Astrocyte (in vitro differentiated cells and primary cell): ENCODE results near the gene SSBP3. TPM values are rescaled to one million over a fixed set of nuclear protein-coding genes. Genes with fewer than 3 reads are reported as not detected.

ENCODE experiments used
- DNase-seq: peaks from one replicate; pipeline ENCODE4 v3.0.0-alpha.2; 2010; ENCODE audit warnings: low read depth
- FAIRE-seq: peaks from 2 replicates; lab custom pipeline; 2011; peaks lifted over from hg19 to GRCh38; lab: Jason Lieb, UNC
- H2AFZ ChIP-seq: 2 replicates; pipeline ENCODE4 v1.6.0; 2012; ENCODE audit warnings: low read depth, low read length, inconsistent platforms
- H3K27ac ChIP-seq: 2 replicates; pipeline ENCODE4 v1.5.1; 2011; ENCODE audit warnings: low read depth, low read length, inconsistent platforms
- H3K27me3 ChIP-seq: 2 replicates; pipeline ENCODE4 v1.6.0; 2011; ENCODE audit warnings: low read length, inconsistent platforms; ENCODE audit not compliant: insufficient read depth
- H3K36me3 ChIP-seq: 2 replicates; pipeline ENCODE4 v1.5.1; 2011; ENCODE audit warnings: low read length, inconsistent platforms; ENCODE audit not compliant: insufficient read depth
- H3K4me1 ChIP-seq: 2 replicates; pipeline ENCODE4 v1.5.1; 2011; ENCODE audit warnings: low read length, inconsistent platforms; ENCODE audit not compliant: insufficient read depth
- H3K4me2 ChIP-seq: 2 replicates; pipeline ENCODE4 v1.6.0; 2012; ENCODE audit warnings: low read length, inconsistent platforms
- H3K4me3 ChIP-seq: 2 replicates; pipeline ENCODE4 v1.5.1; 2011; ENCODE audit warnings: low read depth, mild to moderate bottlenecking, low read length, inconsistent platforms; ENCODE audit not compliant: insufficient read depth
- H3K79me2 ChIP-seq: 2 replicates; pipeline ENCODE4 v1.6.0; 2012; ENCODE audit warnings: mild to moderate bottlenecking, low read length, inconsistent platforms; ENCODE audit not compliant: insufficient read depth
- H3K9ac ChIP-seq: 2 replicates; pipeline ENCODE4 v1.6.0; 2012; ENCODE audit warnings: mild to moderate bottlenecking, low read length, inconsistent platforms
- H3K9me3 ChIP-seq: 2 replicates; pipeline ENCODE4 v1.5.1; 2012; ENCODE audit warnings: low read depth, mild to moderate bottlenecking, low read length, inconsistent platforms; ENCODE audit not compliant: insufficient read depth
- H4K20me1 ChIP-seq: 2 replicates; pipeline ENCODE4 v1.6.0; 2012; ENCODE audit warnings: low read length, inconsistent platforms; ENCODE audit not compliant: insufficient read depth
- H3K27ac Mint-ChIP-seq: one replicate; pipeline ENCODE4 v1.8.0; 2021; ENCODE audit warnings: mild to moderate bottlenecking, mixed read lengths; ENCODE audit not compliant: unreplicated experiment
- H3K27me3 Mint-ChIP-seq: one replicate; pipeline ENCODE4 v1.8.0; 2021; ENCODE audit warnings: low read depth, mixed read lengths; ENCODE audit not compliant: unreplicated experiment
- H3K36me3 Mint-ChIP-seq: one replicate; pipeline ENCODE4 v1.8.0; 2021; ENCODE audit warnings: low read depth, mixed read lengths; ENCODE audit not compliant: unreplicated experiment
- H3K4me1 Mint-ChIP-seq: one replicate; pipeline ENCODE4 v1.8.0; 2021; ENCODE audit warnings: low read depth, mixed read lengths; ENCODE audit not compliant: unreplicated experiment
- H3K4me3 Mint-ChIP-seq: one replicate; pipeline ENCODE4 v1.8.0; 2021; ENCODE audit warnings: mild to moderate bottlenecking, moderate library complexity, mixed read lengths; ENCODE audit not compliant: unreplicated experiment
- H3K9me3 Mint-ChIP-seq: one replicate; pipeline ENCODE4 v1.8.0; 2021; ENCODE audit warnings: mild to moderate bottlenecking, mixed read lengths; ENCODE audit not compliant: unreplicated experiment
- CTCF ChIP-seq: IDR thresholded peaks from 2 replicates; pipeline ENCODE4 v1.5.1; 2011; ENCODE audit warnings: low read depth, mild to moderate bottlenecking, inconsistent platforms, low read length, moderate library complexity; ENCODE audit not compliant: insufficient read depth
- EZH2 ChIP-seq: IDR thresholded peaks from 2 replicates; pipeline ENCODE4 v1.6.1; 2012; ENCODE audit warnings: mild to moderate bottlenecking, low read length, inconsistent platforms; ENCODE audit not compliant: insufficient read depth
- total RNA-seq: library from RNA; stranded (reverse); gene quantifications from 2 replicates; pipeline ENCODE4 v1.2.1, GENCODE V29; 2021

The SSBP3 gene
- total RNA-seq, 1 donor from 2014 or later = 89.8 TPM

GRCh38 chr1:54374766-54375165, 31.4 kb downstream of the SSBP3 start:
- H3K79me2 ChIP-seq = peaks cover 75% of the 10 kb centered on the region
- H3K27ac ChIP-seq = no peak overlapping the region
- Mint-ChIP-seq H3K4me1 (peaks cover 55% of the 10 kb centered on the region), H3K4me3 (no peak overlapping the region), H3K27me3 (no peaks in the 10 kb centered on the region), H3K36me3 (peaks cover 29% of the 10 kb centered on the region), H3K9me3 (no peaks in the 10 kb centered on the region), H3K27ac (no peak overlapping the region)
- H3K4me2 ChIP-seq = no peak overlapping the region
- TF ChIP-seq EZH2 = no peak
- TF ChIP-seq CTCF = no peak
- H3K9me3 ChIP-seq = no peaks in the 10 kb centered on the region
- H3K27me3 ChIP-seq = no peaks in the 10 kb centered on the region
- H3K9ac ChIP-seq = no peak overlapping the region
- H4K20me1 ChIP-seq = peaks cover 96% of the 10 kb centered on the region
- no peak overlapping the region for H3K4me3 ChIP-seq
- H2AFZ ChIP-seq = no peak overlapping the region
- peaks cover 9% of the 10 kb centered on the region for H3K4me1 ChIP-seq
- DNase-seq (no peak), FAIRE-seq (no peak)
- no peaks in the 10 kb centered on the region for H3K36me3 ChIP-seq

- H3K36me3 Mint-ChIP-seq = peaks cover 28% of the 10 kb centered on the region
- no peaks in the 10 kb centered on the region for H3K9me3 ChIP-seq
- H3K27ac ChIP-seq = no peak overlapping the region
- no peak overlapping the region for H3K27ac Mint-ChIP-seq
- no peak overlapping the region for H3K9ac ChIP-seq
- H3K4me1 ChIP-seq = peaks cover 6% of the 10 kb centered on the region
- FAIRE-seq = no peak
- no peaks in the 10 kb centered on the region for H3K27me3 ChIP-seq
- TF ChIP-seq EZH2 = no peak
- no peak for TF ChIP-seq CTCF
- peaks cover 37% of the 10 kb centered on the region for H3K4me1 Mint-ChIP-seq
- peaks cover 64% of the 10 kb centered on the region for H3K79me2 ChIP-seq
- H3K36me3 ChIP-seq = no peaks in the 10 kb centered on the region
- H2AFZ ChIP-seq = no peak overlapping the region
- H3K4me3 Mint-ChIP-seq = no peak overlapping the region
- DNase-seq = no peak
- H3K9me3 Mint-ChIP-seq = no peaks in the 10 kb centered on the region
- no peak overlapping the region for H3K4me3 ChIP-seq
- H3K4me2 ChIP-seq = no peak overlapping the region
- H3K27me3 Mint-ChIP-seq = no peaks in the 10 kb centered on the region
- peaks cover 96% of the 10 kb centered on the region for H4K20me1 ChIP-seq
Measured at GRCh38 chr1:54372978-54373377, 33.2 kb downstream of the SSBP3 start.

GRCh38 chr1:54371942-54372275, 34.3 kb downstream of the SSBP3 start:
- no peak overlapping the region for H3K4me3 ChIP-seq
- no peak overlapping the region for H3K27ac ChIP-seq
- peaks cover 99% of the 10 kb centered on the region for H4K20me1 ChIP-seq
- peaks cover 27% of the 10 kb centered on the region for H3K4me1 Mint-ChIP-seq
- H3K9me3 Mint-ChIP-seq = no peaks in the 10 kb centered on the region
- H3K27me3 Mint-ChIP-seq = no peaks in the 10 kb centered on the region
- H3K9me3 ChIP-seq = no peaks in the 10 kb centered on the region
- no peaks in the 10 kb centered on the region for H3K36me3 ChIP-seq
- H3K79me2 ChIP-seq = peaks cover 60% of the 10 kb centered on the region
- H3K27me3 ChIP-seq = no peaks in the 10 kb centered on the region
- H3K27ac Mint-ChIP-seq = no peak overlapping the region
- H3K36me3 Mint-ChIP-seq = peaks cover 26% of the 10 kb centered on the region
- H3K4me1 ChIP-seq = no peaks in the 10 kb centered on the region
- no peak overlapping the region for H3K9ac ChIP-seq
- H3K4me2 ChIP-seq = no peak overlapping the region
- no peak overlapping the region for H3K4me3 Mint-ChIP-seq
- H2AFZ ChIP-seq = no peak overlapping the region
- FAIRE-seq (no peak), DNase-seq (no peak)
- TF ChIP-seq EZH2 (no peak), CTCF (no peak)
